Activated CD4-positive, alpha-beta T cell treated with anti-CD3 and anti-CD28 coated beads for 4 hours (primary cell): ENCODE data around the gene PIMREG.
"Not testable (repeated sequence)": the region's sequence is repeated elsewhere in the genome, so short reads cannot be mapped to it uniquely, and the experiment has no call there.

Experiments
- DNase-seq, 2 donors: peaks; one replicate each; pipeline ENCODE4 v3.0.0-alpha.2; 2020

PIMREG gene

DNA sequence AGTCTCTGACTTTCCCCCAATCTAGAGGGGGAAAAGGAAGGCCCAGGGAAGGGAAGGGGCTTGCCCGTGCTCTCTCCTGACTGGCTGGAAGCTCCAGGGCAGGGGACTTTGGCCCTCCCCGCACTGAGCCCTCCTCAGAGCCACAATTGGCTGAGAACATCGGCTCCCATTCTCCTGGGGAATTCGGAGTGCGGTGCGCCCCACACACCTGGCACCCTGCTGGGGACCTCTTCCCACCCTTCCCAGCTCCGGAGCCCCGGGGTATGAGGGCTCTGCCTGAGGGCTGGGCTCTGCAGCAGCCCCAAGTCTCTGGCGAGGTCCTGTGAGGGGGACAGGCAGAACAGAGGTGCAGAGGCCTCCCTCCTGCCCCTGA, 36.0 kb downstream of the PIMREG start:
- no peak for DNase-seq

- DNase-seq = no peak
These were observed 37.8 kb downstream of the PIMREG start for GRCh38 chr17:6482105-6482455.

DNA sequence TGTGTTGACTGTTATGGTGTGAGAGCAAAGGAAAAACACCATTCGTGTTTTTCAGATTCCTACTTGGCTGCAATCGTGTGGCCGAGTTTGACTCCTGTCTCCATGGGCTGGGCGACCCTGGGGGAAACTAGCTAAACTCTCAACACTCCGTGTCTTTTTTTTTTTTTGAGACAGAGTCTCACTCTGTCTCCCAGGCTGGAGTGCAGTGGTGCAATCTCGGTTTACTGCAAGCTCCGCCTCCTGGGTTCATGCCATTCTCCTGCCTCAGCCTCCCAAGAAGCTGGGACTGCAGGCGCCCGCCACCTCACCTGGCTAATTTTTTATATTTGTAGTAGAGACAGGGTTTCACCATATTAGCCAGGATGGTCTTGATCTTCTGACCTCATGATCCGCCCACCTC, 38.5 kb downstream of the PIMREG start:
- DNase-seq = not testable (repeated sequence)

GRCh38 chr17:6483507-6483906, 39.3 kb downstream of the PIMREG start:
- no peak for DNase-seq

DNA sequence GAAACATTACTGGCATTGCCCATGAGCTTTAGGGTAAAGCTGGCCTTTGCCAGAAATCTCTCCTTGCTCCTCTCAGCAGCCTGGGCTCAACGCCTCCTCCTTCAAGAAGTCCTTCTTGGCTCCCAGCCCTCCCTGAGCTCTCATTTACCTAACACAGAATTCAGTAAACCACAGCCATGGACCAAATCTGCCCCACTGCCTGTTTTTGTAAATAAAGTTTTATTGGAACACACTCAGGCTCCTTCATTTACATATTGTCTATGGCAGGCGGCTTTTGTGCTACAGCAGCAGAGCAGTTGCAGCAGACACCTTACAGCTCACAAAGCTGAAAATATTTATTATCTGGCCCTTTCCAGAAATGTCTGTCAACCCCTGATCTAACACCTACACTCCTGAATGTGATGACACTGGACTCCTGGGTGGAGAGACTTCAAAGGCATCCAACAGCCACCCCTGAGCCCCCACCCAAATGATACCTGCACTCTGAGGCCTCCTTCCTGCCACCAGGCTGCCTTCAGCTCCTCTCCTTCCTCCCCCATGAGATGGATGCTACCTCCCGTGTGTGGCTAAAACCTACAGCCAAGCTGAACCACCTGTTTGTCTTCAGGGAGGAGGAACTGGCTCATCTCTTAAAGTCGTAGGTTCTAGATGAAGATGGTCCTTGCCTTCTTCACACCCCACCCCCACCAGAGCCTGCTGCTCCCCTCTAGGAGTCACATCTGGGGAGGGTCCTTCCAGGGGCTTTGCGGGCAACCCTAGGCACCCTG, 41.6 kb downstream of the PIMREG start:
- DNase-seq = no peak

- DNase-seq = no peak
These were observed 43.2 kb downstream of the PIMREG start for GRCh38 chr17:6487251-6488007.

GRCh38 chr17:6488008-6488539, 43.8 kb downstream of the PIMREG start:
- no peak for DNase-seq

DNA sequence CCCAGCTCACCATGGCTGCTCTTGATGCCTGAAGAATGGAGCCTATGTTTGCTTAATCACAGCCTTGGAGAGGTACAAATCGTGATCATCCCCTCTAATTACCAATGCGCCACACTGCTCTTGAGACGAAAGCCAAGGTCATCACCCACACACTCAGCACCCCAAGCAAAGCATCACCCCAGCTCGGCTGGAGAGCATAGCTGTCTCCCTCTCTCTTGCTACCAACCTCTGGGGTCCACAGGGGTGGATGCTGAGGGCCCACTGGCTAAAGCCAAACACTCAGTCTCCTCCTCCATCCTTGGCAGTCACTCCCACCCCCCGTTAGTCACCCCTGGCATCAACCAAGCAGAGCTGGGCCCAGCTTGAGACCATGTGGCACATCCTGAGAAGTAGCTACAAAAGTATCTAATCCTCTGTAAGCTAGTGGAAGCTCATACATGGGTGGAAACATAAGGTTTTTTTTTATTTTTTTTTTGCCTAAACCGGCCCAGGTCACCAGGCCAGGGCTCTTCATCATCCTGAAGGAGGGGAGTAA, 44.8 kb downstream of the PIMREG start:
- DNase-seq = no peak

DNA sequence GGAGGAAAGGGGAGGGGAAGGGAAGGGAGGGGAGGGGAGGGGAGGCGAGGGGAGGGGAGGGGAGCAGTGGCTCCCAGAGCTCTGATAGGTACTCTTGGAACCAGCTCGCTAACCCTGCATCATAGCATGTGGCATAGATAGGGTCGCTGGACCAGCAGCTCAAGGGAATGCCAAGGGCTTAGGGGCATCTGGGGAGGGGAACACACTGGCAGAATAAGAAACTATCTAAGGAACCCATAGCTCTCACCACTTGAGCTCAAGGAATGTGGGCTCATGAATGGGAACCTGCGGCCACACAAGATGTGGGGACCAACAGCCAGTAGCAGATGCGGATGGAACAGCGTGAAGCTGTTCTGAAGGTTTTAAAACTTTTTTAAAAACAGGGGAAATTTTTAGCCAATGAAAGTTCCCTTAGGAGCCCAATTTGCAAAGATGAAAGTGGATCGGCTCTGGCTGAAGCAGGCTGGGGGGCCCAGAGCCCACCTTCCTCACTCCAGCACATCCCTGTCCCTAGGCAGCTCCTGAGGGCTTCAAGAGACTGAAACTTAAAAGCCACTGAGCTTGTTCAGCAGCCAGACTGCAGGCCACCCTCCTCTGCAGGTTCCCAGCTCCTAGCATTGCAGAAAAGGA, 46.9 kb downstream of the PIMREG start:
- no peak for DNase-seq

- no peak for DNase-seq
These were observed 48.8 kb downstream of the PIMREG start for GRCh38 chr17:6492892-6493674.

DNA sequence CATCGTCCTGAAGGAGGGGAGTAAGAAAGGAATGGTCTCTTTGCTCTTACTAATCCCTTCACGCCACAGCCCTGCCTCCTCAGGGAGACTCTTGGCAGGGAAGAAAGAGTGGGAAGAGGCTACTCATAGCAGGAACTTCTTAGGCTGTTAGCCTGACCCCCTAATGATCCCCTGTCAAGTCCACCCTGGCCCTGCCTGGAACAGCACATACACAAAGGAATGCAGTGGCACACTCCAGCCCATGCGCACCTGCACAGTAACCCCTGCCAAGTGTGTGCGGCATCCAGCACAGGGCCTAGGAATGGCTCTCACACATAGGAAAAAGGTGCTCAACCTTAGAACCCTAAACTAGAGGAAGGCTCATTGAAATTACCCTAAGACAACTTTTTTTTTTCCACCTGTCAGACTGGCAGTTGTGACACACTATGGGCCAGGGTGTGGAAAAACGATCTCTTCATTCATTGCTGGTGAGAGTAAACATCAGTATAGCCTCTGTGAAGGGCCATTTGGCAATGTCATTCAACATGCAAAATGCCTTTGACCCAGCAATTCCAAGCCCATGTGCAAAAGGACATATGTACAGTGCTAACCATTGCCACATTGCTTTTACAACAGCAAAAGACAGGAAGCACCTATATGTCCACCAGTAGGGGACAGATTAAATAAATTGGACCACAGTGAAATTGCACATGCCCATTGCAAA, 50.1 kb downstream of the PIMREG start:
- DNase-seq = no peak

GRCh38 chr17:6495450-6496115, 51.3 kb downstream of the PIMREG start:
- no peak for DNase-seq

- no peak for DNase-seq
These were observed 51.8 kb downstream of the PIMREG start for GRCh38 chr17:6496116-6496481.

- DNase-seq = no peak
These were observed 52.6 kb downstream of the PIMREG start for GRCh38 chr17:6496640-6497441.

GRCh38 chr17:6497496-6498221, 53.4 kb downstream of the PIMREG start:
- no peak for DNase-seq

- DNase-seq = no peak
These were observed 54.1 kb downstream of the PIMREG start for GRCh38 chr17:6498356-6498755.

GRCh38 chr17:6498901-6499540, 54.8 kb downstream of the PIMREG start:
- DNase-seq = no peak
